SU-DHL-6 (cell line): Measurements from ENCODE around the gene RHAG.

Experiments used
- CTCF ChIP-seq: fragments of 200-600 bp; sonication (generic); IDR thresholded peaks from one replicate; pipeline ENCODE4 v1.5.1; 2017; ENCODE audit warnings: antibody characterized with exemption, mild to moderate bottlenecking, low read length, moderate library complexity; ENCODE audit not compliant: insufficient read depth, poor library complexity, severe bottlenecking
- EZH2phosphoT487 ChIP-seq: fragments of 200-600 bp; sonication (generic), shearing (Covaris generic); conservative IDR thresholded peaks from 2 replicates; pipeline ENCODE4 v1.6.1; 2018; ENCODE audit warnings: mild to moderate bottlenecking, antibody characterized with exemption, low read length, moderate library complexity, mixed read lengths

GRCh38 chr6:49635978-49636712 lies 494 bp downstream of the RHAG start:
- TF ChIP-seq CTCF (no peak), EZH2phosphoT487 (no peak)
